ENCODE results near the gene KATNA1. TPM values are rescaled to one million over a fixed set of nuclear protein-coding genes. Genes with fewer than 3 reads are reported as not detected.

Gene KATNA1
- total and polyA plus RNA-seq, 2 experiments from 2014 or later, result 19.1 to 21.4 TPM

- TF ChIP-seq POLR2AphosphoS5 (IDR thresholded peaks at IDR 0.05; ENCODE audit: low read depth) (no peak), CTCF (conservative IDR thresholded peaks at IDR 0.05; ENCODE audit: low read depth in 2 of 2) (no peak), NANOG (IDR thresholded peaks at IDR 0.05; ENCODE audit: borderline replicate concordance) (no peak), ZNF462 (CRISPR knock-in tag; IDR thresholded peaks at IDR 0.05) (no peak), EZH2 (IDR thresholded peaks at IDR 0.05; ENCODE audit: low read depth, unreplicated experiment) (no peak), REST (IDR thresholded peaks at IDR 0.05; ENCODE audit: unreplicated experiment) (no peak), JUNB (IDR thresholded peaks at IDR 0.05; ENCODE audit: unreplicated experiment) (no peak), CREB1 (CRISPR knock-in tag; IDR thresholded peaks at IDR 0.05; ENCODE audit: low read depth) (no peak), ZNF331 (CRISPR knock-in tag; IDR thresholded peaks at IDR 0.05; ENCODE audit: low read depth) (no peak), STAT1 (IDR thresholded peaks at IDR 0.05; ENCODE audit: unreplicated experiment) (no peak), ZNF114 (CRISPR knock-in tag; IDR thresholded peaks at IDR 0.05) (no peak), ETS1 (IDR thresholded peaks at IDR 0.05) (no peak), EZH2phosphoT487 (IDR thresholded peaks at IDR 0.05; ENCODE audit: unreplicated experiment) (no peak)
- ATAC-seq, result no peak
- H3K36me3 Mint-ChIP-seq (ENCODE audit: low read depth), result peaks cover 1% of the 10 kb centered on the region; the same call in 1 of the 3 replicates
- Histone ChIP-seq H3K4me1 (ENCODE audit: insufficient read depth) (peaks cover 12% of the 10 kb centered on the region; the same call in 1 of the 2 replicates), H3K79me2 (replicated peaks; ENCODE audit: insufficient read depth) (peaks cover 50% of the 10 kb centered on the region), H3K4me2 (peak overlapping the region; percentile 98), H3K36me3 (ENCODE audit: insufficient read depth) (no peaks in the 10 kb centered on the region), H3K4me3 (peak overlapping the region; percentile 91), H3K27ac (ENCODE audit: low read depth) (no peak overlapping the region), H2AFZ (no peak overlapping the region), H4K20me1 (replicated peaks; ENCODE audit: insufficient read depth) (no peaks in the 10 kb centered on the region; the same call in none of the 2 replicates), H3K27me3 (ENCODE audit: insufficient read depth) (no peaks in the 10 kb centered on the region), H3K9me2 (ENCODE audit: insufficient read depth) (no peaks in the 10 kb centered on the region), H3F3A (replicated peaks; ENCODE audit: low read depth) (peaks cover 16% of the 10 kb centered on the region; the same call in 1 of the 2 replicates)
- H3K4me3 Mint-ChIP-seq, result peak overlapping the region; percentile 94
- peaks cover 6% of the 10 kb centered on the region for H3K27me3 Mint-ChIP-seq (ENCODE audit: insufficient read depth, low read depth, poor library complexity)
- H3K9me3 Mint-ChIP-seq, result no peaks in the 10 kb centered on the region
- no peak for DNase-seq (ENCODE audit: low spot score)
- H3K27ac Mint-ChIP-seq, result no peak overlapping the region
- H3K4me1 Mint-ChIP-seq, result peaks cover 5% of the 10 kb centered on the region; the same call in 1 of the 3 replicates
These were observed 1.9 kb downstream of the KATNA1 start for GRCh38 chr6:149646599-149646998.
